Fibroblast of skin of left biceps (primary cell): ENCODE results near the gene LIG1.

Experiments
- DNase-seq, 2 experiments: peaks; one replicate each; pipeline ENCODE4 v3.0.0-alpha.2; 2013; ENCODE audit warnings: low read depth in 2 of 2

LIG1 gene

GRCh38 chr19:48169939-48170803 lies at the start of gene LIG1, which contains the start of gene ZSWIM9:
Gene LIG1 (minus strand): TSS chr19:48170344. CDS start chr19:48165566, 4,778 bp downstream.
Gene ZSWIM9 (plus strand): TSS chr19:48170680. CDS start chr19:48171803, 1,123 bp downstream.
- DNase-seq = peak; percentile 92

- DNase-seq = no peak
Measured at GRCh38 chr19:48218997-48219396, 48.9 kb upstream of the LIG1 start.

- no peak for DNase-seq
Measured at GRCh38 chr19:48216933-48217332, 46.8 kb upstream of the LIG1 start.

- no peak for DNase-seq
Measured at GRCh38 chr19:48213959-48214358, 43.8 kb upstream of the LIG1 start.

GRCh38 chr19:48210005-48210404 lies 39.9 kb upstream of the LIG1 start:
- DNase-seq = no peak

GRCh38 chr19:48206397-48207093 lies 36.4 kb upstream of the LIG1 start:
- no peak for DNase-seq

GRCh38 chr19:48203794-48204628 lies 33.9 kb upstream of the LIG1 start:
- peak; percentile 75 to 80 for DNase-seq

- DNase-seq = no peak
Measured at GRCh38 chr19:48203222-48203793, 33.2 kb upstream of the LIG1 start.

GRCh38 chr19:48196933-48197665 lies 27.0 kb upstream of the LIG1 start:
- DNase-seq = no peak

- no peak for DNase-seq
Measured at GRCh38 chr19:48196321-48196763, 26.2 kb upstream of the LIG1 start.

- no peak for DNase-seq
Measured at GRCh38 chr19:48194844-48195830, 25.0 kb upstream of the LIG1 start.

GRCh38 chr19:48194041-48194843 lies 24.1 kb upstream of the LIG1 start:
- no peak for DNase-seq

GRCh38 chr19:48192750-48193149 lies 22.6 kb upstream of the LIG1 start:
- DNase-seq = no peak

GRCh38 chr19:48190885-48191284 lies 20.7 kb upstream of the LIG1 start:
- no peak for DNase-seq

- no peak for DNase-seq
Measured at GRCh38 chr19:48190288-48190884, 20.2 kb upstream of the LIG1 start.

GRCh38 chr19:48186541-48186991 lies 16.4 kb upstream of the LIG1 start:
- DNase-seq = no peak

- no peak for DNase-seq
Measured at GRCh38 chr19:48186015-48186414, 15.9 kb upstream of the LIG1 start.

- DNase-seq = no peak
Measured at GRCh38 chr19:48183356-48183755, 13.2 kb upstream of the LIG1 start.
